ENCODE data around the gene CUL2.
"Not testable (repeated sequence)": the region's sequence is repeated elsewhere in the genome, so short reads cannot be mapped to it uniquely, and the experiment has no call there.

CUL2 gene

GRCh38 chr10:35019041-35020024, 70.8 kb downstream of the CUL2 start:
- no peak for DNase-seq (ENCODE audit: low read depth)

DNA sequence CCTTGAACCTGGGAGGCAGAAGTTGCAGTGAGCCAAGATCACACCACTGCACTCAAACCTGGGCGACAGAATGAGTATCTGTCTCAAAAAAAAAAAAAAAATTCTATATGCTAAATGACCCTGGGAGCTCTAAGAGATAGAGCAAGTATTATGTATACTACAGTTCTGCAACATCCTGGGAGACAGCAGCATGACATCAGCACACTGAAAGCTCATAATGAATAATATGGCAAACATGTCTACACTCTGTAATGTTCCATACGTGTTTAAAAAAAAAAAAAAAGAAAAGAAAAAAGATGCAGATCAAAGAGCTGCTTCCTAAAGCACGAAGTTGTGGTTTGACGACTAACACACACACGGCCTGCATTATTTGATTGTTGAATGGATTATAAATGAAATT, 72.5 kb downstream of the CUL2 start:
- no peak for DNase-seq (ENCODE audit: low read depth)

- DNase-seq (ENCODE audit: low read depth): no peak
Measured at GRCh38 chr10:35015843-35016408, 74.2 kb downstream of the CUL2 start.

- no peak for DNase-seq (ENCODE audit: low read depth)
Measured at GRCh38 chr10:35012781-35013180, 77.4 kb downstream of the CUL2 start.

GRCh38 chr10:35011771-35012191, 78.4 kb downstream of the CUL2 start:
- no peak for DNase-seq (ENCODE audit: low read depth)

DNA sequence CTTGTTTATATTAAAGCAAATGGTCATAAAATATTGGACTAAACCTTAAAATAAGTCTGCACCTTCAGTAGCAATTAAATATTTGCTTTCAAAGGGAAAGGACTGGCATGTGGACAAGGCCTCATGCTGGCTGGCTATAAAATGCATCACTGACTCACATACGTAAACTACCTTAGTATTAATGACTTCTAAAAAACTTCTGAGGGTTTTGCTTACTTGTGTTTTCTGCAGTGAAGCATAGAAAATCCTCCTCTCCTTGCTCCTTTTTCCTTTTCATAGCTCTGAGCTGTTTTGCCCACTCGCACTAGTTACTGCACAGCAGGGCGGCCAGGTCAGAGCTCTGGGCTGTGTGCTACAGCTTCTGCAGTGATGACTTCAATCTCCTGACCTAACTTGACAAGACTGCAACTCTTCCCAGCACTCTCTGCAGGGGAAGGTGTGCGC, 82.3 kb downstream of the CUL2 start:
- DNase-seq (ENCODE audit: low read depth): no peak

DNA sequence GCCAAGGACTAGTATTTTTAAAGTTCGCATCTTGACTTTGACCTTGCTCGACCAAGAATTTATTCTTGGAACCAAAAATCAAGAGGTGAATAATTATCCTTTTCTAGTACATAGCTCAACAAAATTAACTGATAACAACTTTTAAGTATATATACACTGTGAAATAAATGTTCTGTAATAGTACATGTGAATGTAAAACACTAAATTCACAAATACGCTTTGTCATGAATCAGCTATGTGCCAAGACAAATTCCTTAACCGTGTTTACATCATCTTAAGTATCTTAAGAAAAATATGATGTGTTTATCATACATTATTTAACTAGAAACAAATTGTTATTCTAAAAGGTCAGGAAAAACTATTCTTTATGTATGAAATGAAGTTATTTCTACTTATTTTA, 83.3 kb downstream of the CUL2 start:
- DNase-seq (ENCODE audit: low read depth): no peak

- DNase-seq (ENCODE audit: low read depth): peak; percentile 54
Measured at GRCh38 chr10:35005868-35006267, 84.3 kb downstream of the CUL2 start.

GRCh38 chr10:35004651-35005050, 85.5 kb downstream of the CUL2 start:
- DNase-seq (ENCODE audit: low read depth): no peak

DNA sequence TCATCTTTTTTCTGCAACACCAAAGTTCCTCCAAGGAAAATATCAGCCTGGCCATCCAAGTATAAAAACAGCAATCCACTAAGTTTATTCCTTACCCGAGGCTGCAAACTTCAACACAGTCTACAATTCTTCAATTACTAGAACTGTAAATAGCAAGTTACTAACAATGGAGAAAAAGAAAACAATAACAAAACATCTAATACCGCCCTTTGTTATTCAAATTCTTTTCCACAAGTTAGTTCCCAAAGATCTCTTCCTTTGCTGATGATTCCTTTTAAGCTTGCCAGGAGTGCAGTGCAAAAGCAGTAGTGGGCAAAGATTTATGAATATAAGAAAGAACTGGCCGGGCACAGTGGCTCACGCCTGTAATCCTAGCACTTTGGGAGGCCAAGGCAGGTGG, 86.2 kb downstream of the CUL2 start:
- no peak for DNase-seq (ENCODE audit: low read depth)

DNA sequence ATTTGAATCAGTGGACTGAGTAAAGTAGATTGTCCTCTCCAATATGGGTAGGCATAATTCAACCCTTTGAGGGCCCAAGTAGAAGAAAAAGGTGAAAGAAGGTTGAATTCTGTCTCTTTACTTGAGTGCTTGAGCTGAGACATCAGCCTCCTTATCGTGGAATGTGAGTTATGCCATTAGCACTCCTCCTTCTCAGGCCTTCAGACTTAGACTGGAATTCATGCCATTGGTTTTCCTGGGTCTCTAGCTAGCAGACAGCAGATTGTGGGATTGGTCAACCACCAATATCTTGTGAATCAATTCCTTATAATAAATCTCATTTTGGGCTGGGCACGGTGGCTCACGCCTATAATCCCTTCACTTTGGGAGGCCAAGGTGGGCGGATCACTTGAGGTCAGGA, 89.2 kb downstream of the CUL2 start:
- DNase-seq (ENCODE audit: low read depth): no peak

- DNase-seq (ENCODE audit: low read depth): no peak
Measured at GRCh38 chr10:34999532-34999931, 90.6 kb downstream of the CUL2 start.

- DNase-seq (ENCODE audit: low read depth): no peak
Measured at GRCh38 chr10:34998940-34999339, 91.2 kb downstream of the CUL2 start.

DNA sequence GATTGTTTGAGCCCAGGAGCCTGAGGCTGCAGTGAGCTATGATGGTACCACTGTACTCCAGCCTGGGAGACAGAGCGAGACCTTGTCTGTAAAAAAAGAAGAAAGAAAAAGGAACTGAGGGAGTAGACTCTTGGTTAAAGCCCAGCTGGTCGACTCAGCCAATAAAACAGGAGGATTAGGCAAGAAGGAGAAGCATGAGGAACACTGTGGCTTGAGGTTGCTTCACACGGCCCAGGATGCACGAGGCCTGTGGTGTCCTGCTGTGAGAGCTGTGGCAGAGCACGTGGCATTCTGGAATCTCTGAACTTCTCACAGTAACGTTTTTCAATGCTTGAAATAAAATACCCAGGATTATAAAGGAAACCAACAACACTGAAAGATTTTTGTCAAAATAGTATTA, 93.3 kb downstream of the CUL2 start:
- DNase-seq (ENCODE audit: low read depth): no peak

- no peak for DNase-seq (ENCODE audit: low read depth)
Measured at GRCh38 chr10:34995925-34996324, 94.2 kb downstream of the CUL2 start.

DNA sequence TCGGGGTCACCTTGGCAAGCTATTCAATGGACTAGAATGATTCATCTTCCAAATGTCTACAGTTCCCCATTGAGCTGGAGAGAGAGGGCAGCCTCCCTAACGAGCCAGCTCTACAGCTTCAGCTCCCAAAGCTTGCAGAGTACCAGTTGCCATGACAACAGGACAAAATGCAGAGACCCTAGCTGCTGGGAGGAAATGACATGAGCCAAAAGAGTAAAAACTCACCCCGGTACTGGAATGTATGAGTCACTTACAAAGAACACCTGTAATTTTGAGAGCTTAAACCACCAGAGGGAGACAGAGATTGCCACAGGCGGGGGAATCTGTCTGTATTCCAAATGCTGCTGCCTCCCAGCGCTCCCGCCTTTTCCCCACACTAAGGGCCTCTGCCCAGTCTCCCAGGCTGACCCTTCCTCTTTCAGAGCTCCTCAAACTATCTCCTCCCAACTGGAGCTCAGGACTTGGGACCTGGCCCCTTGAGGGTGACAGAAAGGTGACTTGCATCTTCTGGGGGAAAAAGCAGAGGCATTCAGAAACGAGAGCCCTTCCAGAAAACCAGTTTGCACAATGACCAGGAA, 95.5 kb downstream of the CUL2 start:
- DNase-seq (ENCODE audit: low read depth): no peak

- DNase-seq (ENCODE audit: low read depth): no peak
Measured at GRCh38 chr10:34993782-34994181, 96.4 kb downstream of the CUL2 start.

- not testable (repeated sequence) for DNase-seq (ENCODE audit: low read depth)
Measured at GRCh38 chr10:34991117-34991516, 99.0 kb downstream of the CUL2 start.

GRCh38 chr10:34988397-34989067, 101.6 kb downstream of the CUL2 start:
- no peak for DNase-seq (ENCODE audit: low read depth)

GRCh38 chr10:34985823-34986222, 104.3 kb downstream of the CUL2 start:
- no peak for DNase-seq (ENCODE audit: low read depth)

DNA sequence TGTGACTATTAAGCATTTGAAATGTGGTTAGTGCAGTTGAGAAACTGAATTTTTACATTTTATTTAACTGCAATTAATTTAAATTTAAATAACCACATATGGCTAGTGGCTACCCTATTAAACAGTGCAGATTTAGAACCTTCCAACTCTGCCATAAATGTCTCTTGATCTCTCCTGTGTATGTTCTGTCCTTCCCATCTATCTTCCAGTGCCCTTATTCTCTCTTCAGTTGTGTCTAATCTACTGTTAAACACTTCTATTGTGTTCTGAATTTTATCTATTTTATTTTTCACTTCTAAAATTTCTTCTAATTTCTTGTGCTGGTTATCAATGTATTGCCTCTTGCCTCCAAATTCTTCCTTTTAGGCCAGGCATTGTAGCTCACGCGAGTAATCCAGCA, 105.0 kb downstream of the CUL2 start:
- DNase-seq (ENCODE audit: low read depth): no peak

DNA sequence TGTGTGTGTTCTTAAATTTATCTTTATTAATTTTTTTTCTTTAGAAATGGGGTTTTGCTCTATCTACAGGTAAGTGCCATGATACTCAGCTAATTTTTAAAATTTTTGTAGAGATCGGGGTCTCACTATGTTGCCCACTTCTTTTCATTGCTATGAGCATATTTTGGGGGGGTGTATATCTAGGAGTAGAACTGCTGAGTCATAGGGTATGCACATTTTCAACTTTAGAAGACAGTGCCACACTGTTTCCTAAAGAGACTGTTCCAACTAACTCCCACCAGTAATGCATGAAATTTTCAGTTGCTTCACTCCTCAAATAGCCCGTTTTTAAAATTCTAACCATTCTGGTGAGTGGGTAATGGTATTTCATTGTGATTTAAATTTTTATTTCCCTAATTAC, 108.3 kb downstream of the CUL2 start:
- DNase-seq (ENCODE audit: low read depth): no peak

DNA sequence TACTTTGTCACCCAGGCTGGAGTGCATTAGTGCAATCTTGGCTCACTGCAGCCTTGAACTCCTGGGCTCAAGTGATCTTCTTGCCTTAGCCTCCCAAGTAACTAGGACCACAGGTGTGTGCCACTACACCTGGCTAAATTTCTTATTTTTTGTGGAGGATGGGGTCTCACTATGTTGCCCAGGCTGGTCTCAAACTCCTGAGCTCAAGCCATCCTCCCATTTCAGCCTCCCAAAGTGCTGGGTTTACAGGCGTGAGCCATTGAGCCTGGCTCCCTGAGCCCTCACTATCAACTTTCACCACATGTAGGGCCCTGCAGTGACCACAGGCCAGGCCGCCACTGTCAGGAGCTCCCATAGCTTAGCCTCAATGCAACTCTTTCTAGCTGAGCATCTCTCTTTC, 110.2 kb downstream of the CUL2 start:
- DNase-seq (ENCODE audit: low read depth): no peak

Measured in HS-27A (cell line).